GM21576 (cell line): ENCODE results near the gene RBM38.

Experiments
- ATAC-seq: cut with Tn5 transposase; IDR thresholded peaks from one replicate; pipeline ENCODE4 v1.9.1; 2021; ENCODE audit warnings: mild to moderate bottlenecking, moderate library complexity; ENCODE audit not compliant: unreplicated experiment

Gene RBM38

DNA sequence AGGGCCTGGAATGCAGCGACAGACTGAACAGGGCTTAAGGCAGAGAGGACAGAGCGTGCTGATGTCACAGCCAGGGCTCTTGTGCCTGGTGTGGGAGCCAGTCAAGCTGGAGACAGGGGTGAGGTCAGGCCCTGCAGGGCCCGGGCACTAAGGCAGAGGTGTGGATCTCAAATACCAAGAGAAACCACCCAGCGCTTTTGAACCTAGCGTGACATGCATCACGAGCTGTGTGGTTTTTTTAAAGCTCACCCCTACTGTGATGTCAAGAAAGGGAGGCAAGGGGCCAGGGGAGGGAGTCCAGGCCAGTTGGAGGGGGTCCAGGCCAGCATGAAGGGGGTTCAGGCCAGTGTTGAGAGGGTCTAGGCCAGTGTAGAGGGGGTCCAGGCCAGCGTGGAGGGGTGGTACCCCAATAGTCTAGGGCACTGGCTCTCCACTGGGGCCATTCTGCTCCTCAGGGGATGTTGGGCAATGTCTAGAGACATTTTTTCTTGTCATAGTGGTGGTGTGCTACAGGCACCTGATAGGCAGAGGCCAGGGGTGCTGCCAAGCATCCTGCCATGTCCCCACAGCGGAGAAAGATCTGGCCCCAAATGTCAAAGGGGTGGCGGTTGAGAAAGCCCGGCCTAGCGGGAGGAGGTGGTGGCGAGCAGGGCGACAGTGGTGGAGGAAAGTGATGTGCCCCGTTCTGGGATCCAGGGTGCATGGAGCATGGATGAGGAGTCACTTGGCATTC is 42.6 kb downstream of the RBM38 start:
- no peak for ATAC-seq

DNA sequence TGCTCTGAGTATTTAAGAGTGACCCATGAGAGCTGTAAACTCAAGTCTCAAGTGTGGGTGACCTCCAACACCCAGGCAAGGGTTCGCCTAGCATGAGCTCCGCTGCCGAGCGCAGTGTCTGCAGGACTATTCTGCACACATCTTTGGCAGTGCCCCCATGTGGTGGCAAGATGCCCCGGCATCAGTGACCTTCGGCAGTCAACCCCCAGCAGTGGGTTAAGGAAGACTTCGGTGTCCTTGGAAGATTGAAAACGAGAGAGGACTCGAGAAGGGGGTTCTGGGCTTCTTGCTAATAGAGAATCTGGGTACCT is 43.1 kb downstream of the RBM38 start:
- ATAC-seq: no peak

DNA sequence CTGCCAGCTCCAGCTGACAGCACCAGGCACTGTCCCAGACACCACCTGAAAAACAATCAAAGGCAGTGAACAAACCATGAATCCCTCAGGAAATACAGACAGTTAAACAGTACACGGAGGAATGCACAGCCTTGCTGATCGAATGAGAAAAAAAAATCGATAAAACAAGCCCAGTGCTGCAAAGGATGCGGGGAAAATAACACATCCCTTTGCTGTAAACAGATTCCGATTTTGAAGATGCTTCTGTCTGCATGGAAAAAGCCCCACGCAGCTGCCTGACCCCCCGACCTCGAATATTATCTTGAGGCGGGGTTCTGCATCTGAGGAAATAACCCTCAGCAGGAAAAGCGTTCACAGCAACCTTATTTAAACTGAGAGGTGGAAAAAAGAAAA is 43.9 kb downstream of the RBM38 start:
- ATAC-seq: no peak

DNA sequence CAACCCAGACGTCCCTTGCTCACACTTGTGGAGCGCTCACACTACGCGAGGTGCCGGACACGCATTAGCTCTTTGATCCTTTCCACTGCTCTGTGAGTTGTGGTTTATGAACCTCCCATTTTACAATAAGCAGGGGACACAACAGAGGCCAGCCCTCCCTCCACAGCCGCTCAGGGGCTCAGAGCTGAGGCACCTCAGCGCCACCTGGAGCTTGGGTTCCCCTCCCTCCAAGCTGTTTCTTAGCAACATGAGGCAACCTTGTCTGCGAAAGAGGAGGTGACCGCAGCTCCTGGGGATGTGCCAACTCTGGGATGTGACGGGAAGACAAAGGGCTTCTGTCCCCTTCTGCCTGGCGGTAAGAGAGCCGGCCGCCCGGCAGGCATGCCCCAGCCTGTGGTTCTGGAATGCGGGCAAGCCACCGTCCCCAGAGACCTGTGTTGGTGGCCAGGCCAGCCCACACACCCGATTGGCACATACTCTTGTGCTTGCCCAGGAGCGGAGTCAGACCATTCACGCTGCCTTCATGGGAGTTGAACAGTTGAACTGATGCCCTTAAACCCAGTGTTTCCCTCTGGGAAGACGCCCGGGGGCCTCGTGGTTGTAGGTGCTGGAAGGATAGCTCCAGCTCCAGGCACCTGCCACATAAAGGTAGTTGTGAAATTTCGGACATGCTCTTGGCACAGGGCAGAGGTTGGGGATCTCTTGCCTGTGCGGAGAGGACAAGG is 44.5 kb downstream of the RBM38 start:
- ATAC-seq: no peak

DNA sequence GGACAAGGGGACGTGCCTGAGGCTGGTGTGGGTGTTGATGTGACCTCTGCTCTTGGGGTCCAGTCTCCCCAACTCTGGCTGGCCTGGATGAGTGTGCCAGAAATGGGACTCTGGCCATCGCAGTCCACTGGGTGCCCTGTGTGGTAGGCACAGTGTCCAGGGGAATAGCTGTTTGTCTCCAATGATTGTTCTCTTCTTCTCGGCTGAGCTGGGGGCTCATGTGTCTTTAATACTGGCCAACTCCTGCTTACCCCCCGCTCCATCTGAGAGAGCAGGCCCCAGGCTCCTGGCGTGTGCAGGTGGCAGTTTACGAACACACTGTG is 45.0 kb downstream of the RBM38 start:
- no peak for ATAC-seq

DNA sequence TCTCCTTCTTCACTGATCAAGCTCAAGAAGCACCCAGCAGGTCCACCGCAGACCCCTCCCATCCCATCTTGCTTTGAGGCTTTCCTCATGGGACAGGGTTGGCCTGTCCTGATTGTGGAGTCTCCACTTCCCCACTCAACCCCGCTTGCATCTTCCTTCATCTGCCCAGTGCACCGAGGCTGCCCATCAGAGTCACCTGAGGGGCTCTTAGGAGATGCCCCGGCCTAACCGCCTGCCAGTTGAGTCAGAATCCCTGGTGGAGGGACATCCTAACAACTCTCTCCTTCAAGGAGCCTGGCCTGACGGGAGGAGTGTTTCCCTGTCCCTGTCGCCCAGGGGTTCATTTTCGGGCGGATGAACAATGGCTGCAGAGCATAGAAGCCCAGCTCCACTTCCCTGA is 46.1 kb downstream of the RBM38 start:
- no peak for ATAC-seq

DNA sequence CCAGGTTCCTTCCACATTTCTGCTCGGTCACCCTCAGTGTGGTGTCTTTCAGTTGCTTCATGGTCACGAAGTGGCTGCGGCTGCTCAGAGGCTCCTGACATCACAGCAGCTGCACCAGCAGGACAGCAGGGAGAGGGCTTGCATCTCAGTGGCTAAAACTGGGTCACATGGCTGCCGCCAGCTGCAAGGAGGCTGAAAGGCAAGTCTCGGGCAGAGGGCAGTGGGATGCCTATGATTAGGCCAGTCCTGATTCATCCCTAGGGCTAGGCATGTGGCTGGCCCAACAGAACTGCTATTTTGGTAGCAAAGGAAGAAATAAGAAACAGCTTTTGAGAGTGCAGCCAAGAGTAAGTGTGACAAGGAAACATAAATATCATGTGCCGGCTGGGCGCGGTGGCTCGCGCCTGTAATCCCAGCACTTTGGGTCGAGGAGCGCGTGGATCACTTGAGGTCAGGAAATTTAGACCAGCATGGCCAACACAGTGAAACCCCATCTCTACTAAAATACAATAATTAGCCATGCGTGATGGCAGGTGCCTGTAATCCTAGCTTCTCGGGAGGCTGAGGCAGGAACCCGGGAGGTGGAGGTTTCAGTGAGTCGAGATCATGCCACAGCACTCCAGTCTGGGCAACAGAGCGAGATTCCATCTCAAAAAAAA is 46.6 kb downstream of the RBM38 start:
- no peak for ATAC-seq

DNA sequence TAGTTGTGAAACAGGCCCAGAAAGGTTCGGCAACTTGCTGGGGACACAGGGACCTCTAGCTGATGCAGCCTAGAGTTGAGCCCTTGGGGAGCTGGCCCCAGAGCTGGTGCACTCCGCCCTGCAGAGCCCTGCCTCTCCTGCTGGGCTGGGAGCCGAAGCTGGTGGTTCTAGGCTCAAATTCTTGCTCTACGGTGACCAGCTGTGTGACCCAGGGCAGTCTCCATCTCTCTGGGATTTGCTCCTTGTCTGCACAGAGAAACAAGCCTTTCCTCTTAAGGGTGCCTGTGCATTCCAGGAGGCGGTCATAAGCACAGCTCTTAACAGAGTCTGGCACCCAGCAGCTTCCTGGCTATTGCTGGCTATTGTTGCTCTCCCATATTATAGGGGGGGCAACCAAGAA is 47.4 kb downstream of the RBM38 start:
- ATAC-seq: no peak

DNA sequence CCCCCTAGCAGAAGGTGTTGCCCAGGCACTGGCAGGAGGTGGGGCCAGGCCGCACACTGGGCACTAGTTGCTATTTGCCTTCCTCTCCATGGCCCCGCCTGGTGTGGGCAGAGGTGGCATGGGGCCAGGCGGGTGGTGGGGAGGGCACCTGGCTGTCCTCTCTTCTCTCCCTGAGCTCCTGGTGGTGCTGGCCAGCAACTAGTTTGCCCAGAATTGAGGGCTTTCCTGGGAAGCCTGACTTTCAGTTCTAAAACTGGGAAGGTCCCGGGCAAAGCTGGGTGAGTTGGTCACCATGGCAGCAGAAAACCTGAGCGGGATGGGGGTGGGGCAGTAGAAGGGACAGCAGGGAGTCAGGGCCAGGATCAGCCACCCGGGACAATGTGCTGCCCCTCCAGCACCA is 48.2 kb downstream of the RBM38 start:
- ATAC-seq: no peak

DNA sequence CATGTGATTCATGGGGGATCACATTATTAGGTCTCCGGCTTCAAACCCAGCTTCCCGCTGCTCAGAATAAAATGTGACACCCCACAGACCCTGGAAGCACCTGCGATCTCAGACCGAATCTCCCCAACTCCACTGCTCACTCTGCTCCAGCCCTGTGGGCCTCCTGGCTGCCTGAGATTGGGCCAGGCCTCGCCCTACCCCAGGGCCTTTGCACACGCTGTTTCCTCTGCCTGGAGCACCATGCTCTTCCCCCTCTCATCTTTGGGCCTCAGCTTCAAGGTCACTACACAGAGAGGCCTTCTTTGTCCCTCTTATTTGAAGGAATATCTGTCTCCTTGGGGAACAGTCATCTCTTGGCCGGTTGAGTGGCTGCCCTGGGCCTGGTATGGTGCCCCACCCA is 48.8 kb downstream of the RBM38 start:
- ATAC-seq: no peak

DNA sequence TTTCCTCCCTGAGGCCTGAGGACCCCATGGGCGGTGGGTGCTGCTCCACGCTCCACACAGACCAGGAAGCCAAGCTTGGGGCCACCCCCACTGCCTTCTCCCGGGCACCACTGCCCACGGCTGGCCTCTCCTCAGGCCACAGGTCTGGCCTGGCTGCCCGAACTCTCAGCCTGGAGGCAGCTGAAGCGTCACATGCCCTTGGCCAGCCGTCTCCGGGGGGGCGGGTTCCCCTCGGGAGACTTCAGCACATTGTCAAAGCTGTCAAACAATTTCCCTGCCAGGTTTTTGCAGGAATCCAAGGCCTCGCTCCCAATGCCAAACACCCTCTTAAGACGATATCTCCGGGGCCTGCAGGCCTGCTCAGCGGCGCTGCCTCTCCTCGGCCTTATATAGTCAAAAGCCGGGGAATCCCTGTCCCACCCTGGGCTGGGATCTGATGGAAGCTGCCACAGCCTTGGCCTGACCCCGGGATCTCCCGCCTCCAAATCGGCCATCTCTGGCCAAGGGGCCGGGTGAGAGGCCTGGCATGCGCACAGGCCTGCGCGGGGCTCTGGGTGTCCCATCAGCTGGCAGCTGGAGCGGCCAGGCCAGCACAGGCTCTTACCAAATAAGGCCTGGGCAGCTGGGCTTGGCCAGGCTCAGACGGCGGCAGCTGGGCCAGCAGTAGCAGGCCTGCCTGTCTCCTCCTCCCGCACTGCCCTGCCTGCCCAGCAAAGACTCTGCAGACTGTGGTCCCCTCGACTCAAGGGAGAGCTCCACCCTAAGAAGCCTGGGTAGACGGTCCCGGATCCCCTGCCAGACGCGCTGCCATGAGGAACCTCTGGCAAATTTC is 49.7 kb downstream of the RBM38 start:
- no peak for ATAC-seq

DNA sequence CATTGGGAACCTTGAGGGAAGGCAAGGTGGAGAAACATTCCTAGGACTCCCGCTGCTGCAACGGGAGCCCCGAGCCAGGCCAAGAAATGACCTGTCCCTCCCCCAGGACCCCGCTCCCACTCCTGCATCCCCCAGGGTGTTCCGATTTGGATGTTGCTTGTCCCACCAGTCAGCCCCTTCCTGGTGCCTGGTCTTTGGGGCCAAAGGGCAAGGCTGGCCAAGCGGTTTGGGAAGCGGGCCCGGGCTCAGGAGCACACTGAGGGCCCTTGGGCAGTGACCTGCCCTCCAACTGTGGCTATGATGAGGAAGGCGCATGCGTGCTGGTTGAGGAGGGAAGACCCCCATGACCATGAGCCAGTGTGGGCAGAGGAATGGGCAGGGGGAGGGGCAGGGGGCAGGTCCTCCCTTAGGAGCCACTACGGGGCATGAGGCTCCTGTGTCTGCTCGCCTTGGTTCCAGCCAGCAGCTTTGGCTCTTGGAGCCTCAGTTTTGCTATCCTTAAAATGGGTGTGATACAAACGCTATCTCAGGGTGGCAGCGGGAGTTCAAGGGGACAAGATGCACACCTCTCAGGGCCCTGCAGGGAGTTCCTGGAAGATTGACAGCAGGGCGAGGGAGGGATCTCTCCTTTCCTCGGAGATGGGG is 50.4 kb downstream of the RBM38 start:
- ATAC-seq: no peak

DNA sequence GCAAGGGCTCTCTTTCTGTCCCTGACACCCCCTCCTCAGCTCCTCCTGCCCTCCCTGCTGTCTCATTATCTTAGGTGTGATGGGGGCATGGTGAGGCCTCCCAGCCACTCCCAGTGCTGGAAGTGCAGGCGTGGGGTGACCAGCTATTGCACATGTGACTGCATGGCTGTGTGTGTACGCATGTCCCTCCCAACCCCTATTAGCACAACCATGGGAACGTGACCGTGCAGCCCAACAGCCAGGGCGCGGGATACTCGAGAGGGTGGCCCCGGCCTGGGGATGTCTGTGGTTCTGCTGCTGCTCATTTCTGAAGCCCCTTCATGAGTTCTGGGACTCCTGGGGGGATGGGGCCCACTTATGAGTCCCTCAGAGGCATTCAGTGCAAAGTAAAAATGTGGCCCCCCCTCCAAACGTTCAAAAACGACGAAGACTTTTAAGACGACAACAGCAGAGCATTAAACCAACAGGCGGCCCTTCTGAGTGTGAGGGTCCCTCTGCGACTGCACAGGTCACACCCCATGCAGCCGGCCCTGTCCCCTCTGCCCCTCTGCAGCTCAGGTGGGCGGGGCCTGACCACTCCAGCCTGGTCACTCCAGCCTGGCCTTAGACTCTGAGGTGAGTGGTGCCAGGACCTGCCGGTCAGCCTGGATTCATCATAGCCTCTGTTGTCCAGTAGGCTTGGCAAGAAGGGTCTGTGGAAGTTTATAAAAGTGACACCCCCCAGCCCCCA is 51.1 kb downstream of the RBM38 start:
- ATAC-seq: no peak

DNA sequence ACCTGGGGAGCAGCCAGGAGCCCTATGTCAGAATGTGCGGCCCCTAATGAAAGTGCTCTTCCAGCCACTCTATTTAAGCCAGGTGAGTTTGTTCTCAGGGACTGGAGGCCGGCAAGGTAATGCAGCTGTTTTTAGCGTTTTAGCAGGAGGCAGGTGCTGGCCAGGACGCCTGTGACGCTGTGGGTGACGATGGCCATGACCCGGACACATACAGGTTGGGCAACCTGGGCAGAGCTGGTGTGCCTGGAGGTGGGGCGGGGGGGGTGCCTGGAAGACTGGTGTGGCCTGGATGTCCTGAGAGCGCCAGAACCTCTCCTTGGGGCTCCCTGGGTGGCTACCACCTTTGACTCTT is 51.7 kb downstream of the RBM38 start:
- no peak for ATAC-seq

DNA sequence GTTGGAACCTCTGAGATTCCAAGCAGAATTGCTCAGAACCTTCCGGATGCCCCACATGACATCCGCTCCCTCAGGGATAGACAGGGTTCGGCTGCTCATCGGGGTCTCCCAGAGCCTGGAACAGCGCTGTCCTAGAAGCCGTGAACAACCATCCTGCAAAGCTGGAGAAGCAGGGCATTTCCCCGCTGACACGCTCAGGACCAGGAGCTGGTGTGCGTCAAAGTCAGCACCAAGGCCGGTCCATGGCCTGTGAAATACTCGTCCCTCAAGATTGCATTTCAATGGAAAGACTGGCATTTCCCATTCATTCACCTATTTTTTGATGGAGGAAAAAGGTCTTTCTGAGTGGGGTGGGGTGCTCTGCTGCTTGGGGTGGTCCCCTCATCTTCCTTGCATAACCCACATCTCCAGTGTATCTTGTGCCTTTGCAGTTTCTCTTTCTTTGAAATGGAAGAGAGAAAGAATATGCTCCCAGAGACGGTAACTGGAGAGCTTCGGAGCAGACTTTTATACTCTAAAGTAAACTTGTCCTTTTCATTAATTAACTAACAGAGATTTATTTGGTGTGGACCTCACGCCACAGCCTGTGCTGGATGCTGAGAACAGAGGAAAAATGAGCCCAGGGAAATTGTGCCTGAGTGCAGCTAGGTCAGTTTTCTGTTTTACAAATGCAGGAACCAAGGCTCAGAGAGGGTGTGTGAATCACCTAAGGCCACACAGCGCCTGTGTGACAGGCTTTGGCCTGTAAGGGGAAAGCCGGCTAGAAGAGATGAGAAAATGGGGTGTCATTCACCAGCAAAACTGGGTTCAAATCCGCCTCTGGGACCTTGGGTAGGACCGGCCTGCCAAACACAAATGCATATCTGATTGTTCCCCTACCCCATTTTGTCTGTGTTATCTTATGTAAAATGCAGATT is 52.4 kb downstream of the RBM38 start:
- no peak for ATAC-seq

DNA sequence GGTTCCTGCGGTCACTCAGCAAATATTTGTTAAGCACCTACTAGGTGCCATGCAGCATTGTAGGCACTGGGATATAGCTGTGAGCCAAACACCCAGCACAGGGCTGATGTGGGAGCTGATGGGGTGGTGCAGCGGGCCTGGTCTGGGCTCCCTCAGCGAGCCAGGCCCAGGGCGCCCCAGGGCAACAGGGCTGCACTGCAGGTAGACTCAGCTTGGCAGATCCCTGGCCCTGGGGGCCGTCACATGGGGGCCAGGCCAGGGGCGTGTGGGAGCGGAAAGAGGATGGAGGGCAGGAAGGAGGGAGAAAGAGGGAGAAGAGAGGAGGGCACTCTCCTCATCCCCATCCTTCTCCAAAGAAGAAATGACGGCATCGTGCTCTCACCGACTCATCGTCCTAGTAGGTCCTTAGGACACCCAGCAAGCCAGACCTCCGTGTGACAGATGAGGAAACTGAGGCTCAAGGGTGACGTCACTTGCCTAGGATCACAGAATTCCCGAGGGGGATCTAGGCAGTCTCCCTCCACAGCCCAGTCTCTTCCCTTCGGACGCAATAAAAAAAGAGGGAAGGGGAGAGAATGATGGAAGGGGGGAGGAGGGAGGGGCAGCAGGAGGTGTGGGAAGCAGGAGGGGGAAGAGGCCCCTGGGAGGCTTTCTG is 53.3 kb downstream of the RBM38 start:
- no peak for ATAC-seq

DNA sequence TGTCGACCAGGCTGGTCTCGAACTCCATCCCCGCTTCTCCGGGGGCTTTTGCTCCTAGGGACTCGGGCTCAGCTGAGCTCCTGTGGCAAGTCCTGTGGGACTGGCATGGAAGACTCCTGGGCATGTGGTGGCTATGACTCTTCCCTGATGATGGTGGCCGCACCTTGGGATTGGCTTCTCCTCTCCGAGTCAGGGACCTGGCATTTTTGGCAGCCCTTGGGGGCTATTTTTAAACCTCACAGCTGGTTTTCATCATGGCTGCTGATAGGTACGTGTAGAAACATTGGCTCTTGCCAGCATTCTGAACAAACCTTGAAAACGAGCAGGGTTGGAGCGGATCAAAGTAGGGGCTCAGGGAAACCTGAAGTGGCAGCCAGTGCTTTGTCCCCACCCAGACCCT is 54.1 kb downstream of the RBM38 start:
- ATAC-seq: no peak

DNA sequence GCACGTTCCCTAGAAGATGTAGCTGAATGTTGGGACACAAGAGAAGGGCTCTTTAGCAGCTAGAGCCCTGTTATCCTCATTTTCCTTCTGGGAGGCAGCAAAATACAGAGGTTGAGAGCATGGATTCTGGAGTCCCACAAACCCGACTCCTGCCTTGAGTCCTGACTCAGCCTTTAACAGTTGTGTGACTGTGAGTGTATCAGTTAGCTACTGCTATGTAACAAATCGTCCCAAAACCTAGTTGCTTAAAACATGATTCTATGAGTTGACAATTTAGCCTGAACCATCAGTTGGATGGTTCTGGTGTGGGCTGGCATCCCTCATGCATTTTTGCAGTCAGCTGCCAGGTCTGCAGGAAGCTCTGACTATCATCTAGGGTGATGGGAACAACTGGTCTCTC is 54.6 kb downstream of the RBM38 start:
- no peak for ATAC-seq

DNA sequence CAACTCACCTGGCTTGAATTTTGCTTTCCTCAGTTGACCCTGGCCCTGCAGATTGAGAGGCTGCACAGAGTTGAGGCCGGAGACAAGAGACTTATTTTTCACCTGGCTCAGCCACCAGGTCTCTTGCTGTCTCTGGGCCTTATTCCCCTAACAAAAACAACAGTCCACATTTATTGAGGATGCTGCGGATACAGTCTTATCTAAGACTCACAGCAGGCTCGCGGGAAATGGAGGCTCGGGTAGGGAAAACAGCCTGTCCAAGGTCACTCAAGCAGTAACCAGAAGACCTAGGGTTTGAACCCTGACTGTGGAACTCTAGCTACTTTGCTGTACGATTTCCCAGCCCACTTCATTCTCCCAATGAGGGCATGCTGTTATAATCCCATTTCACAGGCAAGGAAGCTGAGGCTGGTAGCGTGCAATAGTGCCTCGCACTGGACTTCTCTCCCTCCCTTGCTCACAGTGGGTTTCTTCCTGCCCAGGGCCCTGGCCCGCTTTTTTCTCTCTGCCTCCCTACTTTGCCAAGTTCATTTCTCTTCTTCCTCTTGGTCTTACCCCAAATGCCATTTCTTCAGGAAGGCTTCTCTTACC is 57.7 kb downstream of the RBM38 start:
- no peak for ATAC-seq
